Liver (tissue), 3 donors: ENCODE data around the gene CCDC30.

Source experiments
- FOXA1 ChIP-seq: IDR thresholded peaks from 2 replicates; pipeline ENCODE4 v1.6.1; 2016; ENCODE audit warnings: antibody characterized with exemption
- TAF1 ChIP-seq: conservative IDR thresholded peaks from 2 replicates; pipeline ENCODE4 v1.6.1; 2016; ENCODE audit warnings: antibody characterized with exemption, mild to moderate bottlenecking
- YY1 ChIP-seq: IDR thresholded peaks from 2 replicates; pipeline ENCODE4 v1.6.1; 2016; ENCODE audit warnings: antibody characterized with exemption, mild to moderate bottlenecking
- TF ChIP-seq, protein P1 (sequence below): fragments of 150-350 bp; IDR thresholded peaks from 2 replicates; pipeline ENCODE4 v1.5.1; 2017; ENCODE audit warnings: improper control_type of control experiment, low read depth, low read length; ENCODE audit not compliant: missing input control
- TF ChIP-seq, protein P2 (sequence below): IDR thresholded peaks from 2 replicates; pipeline ENCODE4 v1.6.1; 2016; ENCODE audit warnings: antibody characterized with exemption, mild to moderate bottlenecking
- TF ChIP-seq, protein P3 (sequence below): IDR thresholded peaks from 2 replicates; pipeline ENCODE4 v1.6.1; 2016; ENCODE audit warnings: antibody characterized with exemption
- donor health status: healthy.
- donor health status: healthy.

DNA sequence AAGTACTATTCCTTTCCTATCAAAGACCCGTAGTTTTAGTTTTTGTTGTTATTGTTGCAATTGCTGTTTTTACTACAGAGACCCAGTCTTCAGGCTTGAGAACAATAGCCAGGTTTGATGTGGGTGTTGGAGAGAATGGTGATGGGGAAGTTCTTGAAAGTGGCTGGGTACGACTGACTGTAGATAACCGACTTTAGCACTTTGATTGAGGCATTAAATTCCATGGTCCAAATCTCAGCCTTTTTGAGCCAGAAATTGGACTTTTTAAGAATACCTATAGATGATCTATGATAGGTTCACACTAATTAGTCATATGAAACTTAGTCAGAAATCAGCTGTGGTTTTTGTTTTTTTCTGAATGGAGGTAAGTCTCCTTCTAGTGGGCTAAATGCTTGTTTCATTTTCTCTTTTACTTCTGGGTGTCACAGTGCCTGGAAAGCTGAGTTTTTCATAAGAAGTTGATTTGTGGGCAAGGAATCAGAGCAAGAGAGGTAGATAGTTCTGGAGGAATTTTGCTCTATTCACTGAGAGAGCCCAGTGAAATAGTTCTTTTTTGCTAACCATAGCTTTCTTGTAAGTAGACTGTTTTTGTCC, 197.9 kb downstream of the CCDC30 start:
- TF ChIP-seq TAF1 (no peak), FOXA1 (no peak), YY1 (no peak)
- TF ChIP-seq, protein P1, sequence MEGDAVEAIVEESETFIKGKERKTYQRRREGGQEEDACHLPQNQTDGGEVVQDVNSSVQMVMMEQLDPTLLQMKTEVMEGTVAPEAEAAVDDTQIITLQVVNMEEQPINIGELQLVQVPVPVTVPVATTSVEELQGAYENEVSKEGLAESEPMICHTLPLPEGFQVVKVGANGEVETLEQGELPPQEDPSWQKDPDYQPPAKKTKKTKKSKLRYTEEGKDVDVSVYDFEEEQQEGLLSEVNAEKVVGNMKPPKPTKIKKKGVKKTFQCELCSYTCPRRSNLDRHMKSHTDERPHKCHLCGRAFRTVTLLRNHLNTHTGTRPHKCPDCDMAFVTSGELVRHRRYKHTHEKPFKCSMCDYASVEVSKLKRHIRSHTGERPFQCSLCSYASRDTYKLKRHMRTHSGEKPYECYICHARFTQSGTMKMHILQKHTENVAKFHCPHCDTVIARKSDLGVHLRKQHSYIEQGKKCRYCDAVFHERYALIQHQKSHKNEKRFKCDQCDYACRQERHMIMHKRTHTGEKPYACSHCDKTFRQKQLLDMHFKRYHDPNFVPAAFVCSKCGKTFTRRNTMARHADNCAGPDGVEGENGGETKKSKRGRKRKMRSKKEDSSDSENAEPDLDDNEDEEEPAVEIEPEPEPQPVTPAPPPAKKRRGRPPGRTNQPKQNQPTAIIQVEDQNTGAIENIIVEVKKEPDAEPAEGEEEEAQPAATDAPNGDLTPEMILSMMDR = no peak
- TF ChIP-seq, protein P2, sequence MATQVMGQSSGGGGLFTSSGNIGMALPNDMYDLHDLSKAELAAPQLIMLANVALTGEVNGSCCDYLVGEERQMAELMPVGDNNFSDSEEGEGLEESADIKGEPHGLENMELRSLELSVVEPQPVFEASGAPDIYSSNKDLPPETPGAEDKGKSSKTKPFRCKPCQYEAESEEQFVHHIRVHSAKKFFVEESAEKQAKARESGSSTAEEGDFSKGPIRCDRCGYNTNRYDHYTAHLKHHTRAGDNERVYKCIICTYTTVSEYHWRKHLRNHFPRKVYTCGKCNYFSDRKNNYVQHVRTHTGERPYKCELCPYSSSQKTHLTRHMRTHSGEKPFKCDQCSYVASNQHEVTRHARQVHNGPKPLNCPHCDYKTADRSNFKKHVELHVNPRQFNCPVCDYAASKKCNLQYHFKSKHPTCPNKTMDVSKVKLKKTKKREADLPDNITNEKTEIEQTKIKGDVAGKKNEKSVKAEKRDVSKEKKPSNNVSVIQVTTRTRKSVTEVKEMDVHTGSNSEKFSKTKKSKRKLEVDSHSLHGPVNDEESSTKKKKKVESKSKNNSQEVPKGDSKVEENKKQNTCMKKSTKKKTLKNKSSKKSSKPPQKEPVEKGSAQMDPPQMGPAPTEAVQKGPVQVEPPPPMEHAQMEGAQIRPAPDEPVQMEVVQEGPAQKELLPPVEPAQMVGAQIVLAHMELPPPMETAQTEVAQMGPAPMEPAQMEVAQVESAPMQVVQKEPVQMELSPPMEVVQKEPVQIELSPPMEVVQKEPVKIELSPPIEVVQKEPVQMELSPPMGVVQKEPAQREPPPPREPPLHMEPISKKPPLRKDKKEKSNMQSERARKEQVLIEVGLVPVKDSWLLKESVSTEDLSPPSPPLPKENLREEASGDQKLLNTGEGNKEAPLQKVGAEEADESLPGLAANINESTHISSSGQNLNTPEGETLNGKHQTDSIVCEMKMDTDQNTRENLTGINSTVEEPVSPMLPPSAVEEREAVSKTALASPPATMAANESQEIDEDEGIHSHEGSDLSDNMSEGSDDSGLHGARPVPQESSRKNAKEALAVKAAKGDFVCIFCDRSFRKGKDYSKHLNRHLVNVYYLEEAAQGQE = no peak
- TF ChIP-seq, protein P3, sequence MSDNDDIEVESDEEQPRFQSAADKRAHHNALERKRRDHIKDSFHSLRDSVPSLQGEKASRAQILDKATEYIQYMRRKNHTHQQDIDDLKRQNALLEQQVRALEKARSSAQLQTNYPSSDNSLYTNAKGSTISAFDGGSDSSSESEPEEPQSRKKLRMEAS = no peak
